Calu3 (cell line): ENCODE data around the gene BAIAP3. TPM values are rescaled to one million over a fixed set of nuclear protein-coding genes. Genes with fewer than 3 reads are reported as not detected.

ENCODE experiments used
- BruUV-seq: library from RNA; stranded (reverse); fragments of 400-500 nt; replicated peaks from 2 replicates; lab custom pipeline; 2021; lab: Mats Ljungman, UMichigan
- CTCF ChIA-PET: fragments of 300-600 bp; sonication (Branson Sonifier 250); formaldehyde crosslinking; loops from one replicate; lab custom pipeline; 2022; ENCODE audit warnings: antibody characterized with exemption; lab: Charles Lee
- DNase-seq: peaks from one replicate; pipeline ENCODE4 v3.0.0; 2022
- H3K27ac Mint-ChIP-seq: one replicate; pipeline ENCODE4 v1.8.0; 2022; ENCODE audit warnings: mixed read lengths; ENCODE audit not compliant: unreplicated experiment
- H3K27me3 Mint-ChIP-seq: one replicate; pipeline ENCODE4 v1.8.0; 2022; ENCODE audit warnings: mixed read lengths; ENCODE audit not compliant: unreplicated experiment
- H3K36me3 Mint-ChIP-seq: one replicate; pipeline ENCODE4 v1.8.0; 2022; ENCODE audit warnings: mild to moderate bottlenecking, moderate library complexity, mixed read lengths; ENCODE audit not compliant: insufficient read depth, unreplicated experiment
- H3K4me1 Mint-ChIP-seq: one replicate; pipeline ENCODE4 v1.8.0; 2022; ENCODE audit warnings: mild to moderate bottlenecking, low read depth, mixed read lengths; ENCODE audit not compliant: unreplicated experiment
- H3K4me3 Mint-ChIP-seq: one replicate; pipeline ENCODE4 v1.8.0; 2022; ENCODE audit warnings: mild to moderate bottlenecking, low read depth, moderate library complexity, mixed read lengths; ENCODE audit not compliant: unreplicated experiment
- H3K9me3 Mint-ChIP-seq: one replicate; pipeline ENCODE4 v1.8.0; 2022; ENCODE audit warnings: low read depth, mixed read lengths; ENCODE audit not compliant: unreplicated experiment
- CTCF ChIP-seq: fragments of 200-600 bp; IDR thresholded peaks from one replicate; pipeline ENCODE4 v1.8.0; 2022; ENCODE audit warnings: antibody characterized with exemption; ENCODE audit not compliant: unreplicated experiment
- intact Hi-C: fragments of 100-400 bp; cut with micrococcal nuclease; formaldehyde crosslinking; loops from one replicate; pipeline ENCODE4 v1.10.0; 2022; ENCODE audit not compliant: unreplicated experiment
- total RNA-seq: library from RNA; stranded (reverse); gene quantifications from 2 replicates; pipeline ENCODE4 v1.2.3, GENCODE V29; 2022

Gene BAIAP3
- total RNA-seq, 1 experiment from 2014 or later, result 2.4 TPM

GRCh38 chr16:1389762-1390161 is 56.3 kb downstream of the BAIAP3 start:
- Mint-ChIP-seq H3K36me3 (peaks cover 15% of the 10 kb centered on the region), H3K27me3 (no peaks in the 10 kb centered on the region), H3K27ac (no peak overlapping the region), H3K4me3 (no peak overlapping the region), H3K9me3 (no peaks in the 10 kb centered on the region), H3K4me1 (no peaks in the 10 kb centered on the region)
- TF ChIP-seq CTCF, result no peak
- BruUV-seq, result no TSS peak
- intact Hi-C loops, result no loop called here
- no peak for DNase-seq
- CTCF ChIA-PET, result interaction anchor here (0.6 kb wide), 1 partner anchor 37 kb away, joined by 3 read pairs; no protein-coding TSS in a partner anchor

GRCh38 chr16:1390239-1390779 is 56.9 kb downstream of the BAIAP3 start:
- no peaks in the 10 kb centered on the region for H3K9me3 Mint-ChIP-seq
- H3K27ac Mint-ChIP-seq, result no peak overlapping the region
- BruUV-seq, result no TSS peak
- peaks cover 15% of the 10 kb centered on the region for H3K36me3 Mint-ChIP-seq
- no peak for TF ChIP-seq CTCF
- H3K27me3 Mint-ChIP-seq, result no peaks in the 10 kb centered on the region
- no peak for DNase-seq
- H3K4me1 Mint-ChIP-seq, result no peaks in the 10 kb centered on the region
- H3K4me3 Mint-ChIP-seq, result no peak overlapping the region
- intact Hi-C loops, result no loop called here
- CTCF ChIA-PET, result no interaction called here

- no peak overlapping the region for H3K4me3 Mint-ChIP-seq
- H3K27ac Mint-ChIP-seq, result no peak overlapping the region
- no peak for DNase-seq
- no peak for TF ChIP-seq CTCF
- peaks cover 9% of the 10 kb centered on the region for H3K36me3 Mint-ChIP-seq
- no peaks in the 10 kb centered on the region for H3K4me1 Mint-ChIP-seq
- CTCF ChIA-PET, result no interaction called here
- no TSS peak for BruUV-seq
- H3K27me3 Mint-ChIP-seq, result no peaks in the 10 kb centered on the region
- intact Hi-C loops, result no loop called here
- H3K9me3 Mint-ChIP-seq, result no peaks in the 10 kb centered on the region
These were observed 59.4 kb downstream of the BAIAP3 start for GRCh38 chr16:1392826-1393225.

GRCh38 chr16:1393613-1394176 is 60.2 kb downstream of the BAIAP3 start:
- no peak for TF ChIP-seq CTCF
- Mint-ChIP-seq H3K27ac (no peak overlapping the region), H3K4me3 (no peak overlapping the region), H3K4me1 (no peaks in the 10 kb centered on the region), H3K9me3 (no peaks in the 10 kb centered on the region), H3K36me3 (peaks cover 12% of the 10 kb centered on the region), H3K27me3 (no peaks in the 10 kb centered on the region)
- CTCF ChIA-PET, result no interaction called here
- no peak for DNase-seq
- intact Hi-C loops, result no loop called here
- no TSS peak for BruUV-seq
